ENCODE measurements around the gene ST6GALNAC6.

DNA sequence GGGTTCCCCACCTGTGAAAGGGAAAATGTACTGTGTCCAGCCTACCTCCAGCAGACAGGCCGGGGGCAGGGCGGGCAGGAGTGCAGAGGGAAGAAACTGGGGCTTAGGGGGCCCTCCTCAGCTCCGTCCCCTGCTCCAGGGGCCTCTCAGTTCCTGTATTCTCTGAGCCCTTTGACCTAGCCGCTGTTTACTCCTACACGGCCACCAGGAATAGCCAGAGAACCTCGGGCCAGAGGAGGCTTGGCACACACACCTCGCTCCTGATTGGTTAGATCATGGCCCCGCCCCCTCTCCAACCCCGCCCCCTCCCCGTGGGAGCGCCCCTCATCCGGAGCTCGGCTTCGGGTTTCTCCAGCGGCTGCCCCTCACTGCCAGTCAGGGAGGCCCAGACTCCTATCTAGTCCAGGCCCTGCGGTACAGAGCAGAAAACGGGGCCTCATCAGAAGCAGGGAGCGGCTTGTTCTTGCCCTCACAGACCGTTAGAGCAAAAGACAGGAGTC is 2.2 kb downstream of the ST6GALNAC6 start:
- TF ChIP-seq, protein P1, sequence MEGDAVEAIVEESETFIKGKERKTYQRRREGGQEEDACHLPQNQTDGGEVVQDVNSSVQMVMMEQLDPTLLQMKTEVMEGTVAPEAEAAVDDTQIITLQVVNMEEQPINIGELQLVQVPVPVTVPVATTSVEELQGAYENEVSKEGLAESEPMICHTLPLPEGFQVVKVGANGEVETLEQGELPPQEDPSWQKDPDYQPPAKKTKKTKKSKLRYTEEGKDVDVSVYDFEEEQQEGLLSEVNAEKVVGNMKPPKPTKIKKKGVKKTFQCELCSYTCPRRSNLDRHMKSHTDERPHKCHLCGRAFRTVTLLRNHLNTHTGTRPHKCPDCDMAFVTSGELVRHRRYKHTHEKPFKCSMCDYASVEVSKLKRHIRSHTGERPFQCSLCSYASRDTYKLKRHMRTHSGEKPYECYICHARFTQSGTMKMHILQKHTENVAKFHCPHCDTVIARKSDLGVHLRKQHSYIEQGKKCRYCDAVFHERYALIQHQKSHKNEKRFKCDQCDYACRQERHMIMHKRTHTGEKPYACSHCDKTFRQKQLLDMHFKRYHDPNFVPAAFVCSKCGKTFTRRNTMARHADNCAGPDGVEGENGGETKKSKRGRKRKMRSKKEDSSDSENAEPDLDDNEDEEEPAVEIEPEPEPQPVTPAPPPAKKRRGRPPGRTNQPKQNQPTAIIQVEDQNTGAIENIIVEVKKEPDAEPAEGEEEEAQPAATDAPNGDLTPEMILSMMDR (IDR thresholded peaks at IDR 0.05) = peak in 1 of 4 experiments; percentile 11
- TF ChIP-seq POLR2A (IDR thresholded peaks at IDR 0.05) = peak; percentile 39 to 50
